Measurements from ENCODE around the gene PDGFA. TPM values are rescaled to one million over a fixed set of nuclear protein-coding genes. Genes with fewer than 3 reads are reported as not detected.

Gene PDGFA
- total RNA-seq, 2 donors from 2014 or later: 175 to 219 TPM

DNA sequence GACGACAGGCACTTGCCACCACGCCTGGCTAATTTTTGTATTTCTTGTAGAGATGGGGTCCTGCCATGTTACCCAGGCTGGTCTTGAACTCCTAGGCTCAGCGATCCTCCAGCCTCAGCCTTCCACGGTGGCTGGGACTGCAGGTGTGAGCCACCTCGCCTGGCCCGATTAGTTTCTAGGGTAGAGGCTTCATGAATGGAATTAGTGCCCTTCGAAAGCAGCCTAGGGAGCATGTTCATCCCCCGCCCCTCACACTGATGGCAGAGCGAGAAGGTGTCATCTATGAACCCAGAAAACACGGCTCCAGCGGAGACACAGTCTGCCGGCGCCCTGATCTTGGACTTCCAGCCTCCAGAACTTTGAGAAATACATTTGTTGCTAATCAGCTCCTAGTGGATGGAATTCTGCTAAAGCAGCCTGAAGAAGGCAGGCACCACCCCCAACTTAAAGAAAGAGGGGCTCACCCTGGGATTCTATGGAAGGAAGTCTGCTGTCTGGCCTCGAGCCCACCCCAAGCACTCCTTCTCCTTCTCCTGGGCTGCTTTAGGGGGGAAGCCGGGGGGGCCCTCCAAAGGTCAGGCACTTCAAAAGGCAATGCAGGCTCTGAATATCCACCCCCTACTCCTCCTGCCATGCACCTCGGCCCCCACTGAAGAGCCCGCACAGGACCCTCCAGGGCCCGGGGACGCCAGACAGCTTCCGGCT, 10.1 kb downstream of the PDGFA start:
- peaks cover 43 to 84% of the 10 kb centered on the region in 2 donors for H3K4me1 ChIP-seq (ENCODE audit: control insufficient read depth in 1 of 2, low read depth in 2 of 2)
- H3K27me3 ChIP-seq (replicated peaks; ENCODE audit: insufficient read depth): no peaks in the 10 kb centered on the region
- H3K36me3 ChIP-seq: peaks cover 54% of the 10 kb centered on the region
- TF ChIP-seq, protein P1, sequence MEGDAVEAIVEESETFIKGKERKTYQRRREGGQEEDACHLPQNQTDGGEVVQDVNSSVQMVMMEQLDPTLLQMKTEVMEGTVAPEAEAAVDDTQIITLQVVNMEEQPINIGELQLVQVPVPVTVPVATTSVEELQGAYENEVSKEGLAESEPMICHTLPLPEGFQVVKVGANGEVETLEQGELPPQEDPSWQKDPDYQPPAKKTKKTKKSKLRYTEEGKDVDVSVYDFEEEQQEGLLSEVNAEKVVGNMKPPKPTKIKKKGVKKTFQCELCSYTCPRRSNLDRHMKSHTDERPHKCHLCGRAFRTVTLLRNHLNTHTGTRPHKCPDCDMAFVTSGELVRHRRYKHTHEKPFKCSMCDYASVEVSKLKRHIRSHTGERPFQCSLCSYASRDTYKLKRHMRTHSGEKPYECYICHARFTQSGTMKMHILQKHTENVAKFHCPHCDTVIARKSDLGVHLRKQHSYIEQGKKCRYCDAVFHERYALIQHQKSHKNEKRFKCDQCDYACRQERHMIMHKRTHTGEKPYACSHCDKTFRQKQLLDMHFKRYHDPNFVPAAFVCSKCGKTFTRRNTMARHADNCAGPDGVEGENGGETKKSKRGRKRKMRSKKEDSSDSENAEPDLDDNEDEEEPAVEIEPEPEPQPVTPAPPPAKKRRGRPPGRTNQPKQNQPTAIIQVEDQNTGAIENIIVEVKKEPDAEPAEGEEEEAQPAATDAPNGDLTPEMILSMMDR (IDR thresholded peaks at IDR 0.05): no peak
- no peak for ATAC-seq (ENCODE audit: insufficient number of reproducible peaks, low FRiP score, low read depth)
- H3K9me3 ChIP-seq: no peaks in the 10 kb centered on the region
- no peak overlapping the region for H3K4me3 ChIP-seq
- no peak for DNase-seq (ENCODE audit: low spot score)
- H3K27ac ChIP-seq: peak overlapping the region; percentile 12 to 32

- no peak overlapping the region for H3K4me3 ChIP-seq
- H3K27ac ChIP-seq: peak overlapping the region; percentile 38 to 49
- TF ChIP-seq, protein P1 (IDR thresholded peaks at IDR 0.05): no peak
- peaks cover 54% of the 10 kb centered on the region for H3K36me3 ChIP-seq
- peaks cover 43 to 86% of the 10 kb centered on the region in 2 donors for H3K4me1 ChIP-seq (ENCODE audit: control insufficient read depth in 1 of 2, low read depth in 2 of 2)
- ATAC-seq (ENCODE audit: insufficient number of reproducible peaks, low FRiP score, low read depth) (no peak), DNase-seq (ENCODE audit: low spot score) (no peak)
- no peaks in the 10 kb centered on the region for H3K27me3 ChIP-seq (replicated peaks; ENCODE audit: insufficient read depth)
- H3K9me3 ChIP-seq: no peaks in the 10 kb centered on the region
Measured at GRCh38 chr7:508461-509170, 11.0 kb downstream of the PDGFA start.

- no peaks in the 10 kb centered on the region for H3K9me3 ChIP-seq
- H3K4me1 ChIP-seq (ENCODE audit: control insufficient read depth in 1 of 2, low read depth in 2 of 2): peaks cover 42 to 85% of the 10 kb centered on the region in 2 donors
- H3K36me3 ChIP-seq: peaks cover 54% of the 10 kb centered on the region
- no peaks in the 10 kb centered on the region for H3K27me3 ChIP-seq (replicated peaks; ENCODE audit: insufficient read depth)
- DNase-seq (ENCODE audit: low spot score): no peak
- TF ChIP-seq, protein P1 (IDR thresholded peaks at IDR 0.05): no peak
- no peak for ATAC-seq (ENCODE audit: insufficient number of reproducible peaks, low FRiP score, low read depth)
- H3K4me3 ChIP-seq: no peak overlapping the region
- H3K27ac ChIP-seq: peak overlapping the region; percentile 46 to 49
Measured at GRCh38 chr7:507623-508300, 11.9 kb downstream of the PDGFA start.

DNA sequence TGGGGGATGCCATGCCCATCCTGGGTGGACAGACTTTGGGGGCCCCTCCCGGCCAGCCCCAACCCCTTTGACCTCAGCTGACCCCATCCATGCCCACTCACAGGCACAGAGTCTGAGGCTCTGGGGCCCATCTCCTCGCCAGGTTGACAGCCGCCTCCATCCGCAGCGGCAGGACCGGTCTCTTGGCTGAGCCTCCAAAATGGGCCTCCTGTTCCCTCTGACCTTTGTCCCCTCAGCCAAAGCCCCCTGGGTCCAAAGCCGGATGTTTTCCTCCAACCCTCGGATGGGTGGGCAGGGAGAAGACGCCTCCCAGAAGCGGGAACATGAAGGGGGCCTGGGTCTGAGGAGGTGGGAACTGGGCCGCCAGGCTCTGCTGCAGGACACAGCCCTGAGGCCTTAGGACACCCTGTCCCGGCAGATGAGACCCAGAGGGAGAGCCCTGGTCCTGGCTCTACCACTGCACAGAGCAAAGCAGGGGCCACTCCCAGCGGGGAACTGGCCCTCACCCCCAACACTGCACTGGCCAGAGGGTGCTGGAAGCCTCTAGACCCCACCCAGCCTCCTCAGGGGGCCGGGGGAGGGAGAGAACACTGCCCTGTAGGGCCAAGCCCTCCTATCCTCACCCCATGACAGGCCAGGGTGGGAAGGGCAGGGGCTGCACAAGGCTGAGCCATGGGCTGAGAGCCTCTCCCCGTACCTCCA, 12.6 kb downstream of the PDGFA start:
- Histone ChIP-seq H3K27ac (peak overlapping the region; percentile 46 to 49), H3K36me3 (peaks cover 50% of the 10 kb centered on the region), H3K9me3 (no peaks in the 10 kb centered on the region), H3K4me3 (no peak overlapping the region), H3K27me3 (replicated peaks; ENCODE audit: insufficient read depth) (no peaks in the 10 kb centered on the region), H3K4me1 (ENCODE audit: control insufficient read depth in 1 of 2, low read depth in 2 of 2) (peaks cover 37 to 79% of the 10 kb centered on the region in 2 donors)
- DNase-seq (ENCODE audit: low spot score) (no peak), ATAC-seq (ENCODE audit: insufficient number of reproducible peaks, low FRiP score, low read depth) (no peak)
- TF ChIP-seq, protein P1 (IDR thresholded peaks at IDR 0.05): no peak
